WTC11 (cell line): ENCODE data around the gene SLC35F1. TPM values are rescaled to one million over a fixed set of nuclear protein-coding genes. Genes with fewer than 3 reads are reported as not detected.

Experiments used
- ATAC-seq: fragments of 200-7000 bp; cut with Tn5 transposase; 2 replicates; pipeline ENCODE4 v1.10.0; 2021; ENCODE audit warnings: mild to moderate bottlenecking, moderate library complexity
- CTCF ChIA-PET: fragments of 300-600 bp; sonication (Branson Sonifier 250); formaldehyde crosslinking; loops from one replicate; lab custom pipeline; 2021; ENCODE audit warnings: antibody characterized with exemption; lab: Charles Lee
- POLR2A ChIA-PET: fragments of 350-600 bp; sonication (Branson Sonifier 250); formaldehyde crosslinking; loops from one replicate; lab custom pipeline; 2021; ENCODE audit warnings: antibody characterized with exemption; lab: Charles Lee
- DNase-seq: peaks from one replicate; pipeline ENCODE4 v3.0.0; 2021; ENCODE audit warnings: low spot score
- H3K27ac Mint-ChIP-seq: 2 replicates; pipeline ENCODE4 v1.8.0; 2021; ENCODE audit warnings: mixed read lengths
- H3K27me3 Mint-ChIP-seq: 2 replicates; pipeline ENCODE4 v1.8.0; 2021; ENCODE audit warnings: low read depth, mild to moderate bottlenecking, moderate library complexity, mixed read lengths
- H3K36me3 Mint-ChIP-seq: 2 replicates; pipeline ENCODE4 v1.8.0; 2021; ENCODE audit warnings: mixed read lengths
- H3K4me1 Mint-ChIP-seq: 2 replicates; pipeline ENCODE4 v1.8.0; 2022; ENCODE audit warnings: mixed read lengths
- H3K4me3 Mint-ChIP-seq: 2 replicates; pipeline ENCODE4 v1.8.0; 2021; ENCODE audit warnings: mild to moderate bottlenecking, moderate library complexity, mixed read lengths
- H3K9me3 Mint-ChIP-seq: 2 replicates; pipeline ENCODE4 v1.8.0; 2021; ENCODE audit warnings: mixed read lengths
- ATF3 ChIP-seq: sonication (generic); formaldehyde crosslinking; conservative IDR thresholded peaks from 2 replicates; pipeline ENCODE4 v1.8.1; 2022; ENCODE audit warnings: mild to moderate bottlenecking, missing genetic modification reagents
- CDX4 ChIP-seq: fragments of 250-450 bp; sonication (Bioruptor Pico); IDR thresholded peaks from 2 replicates; pipeline ENCODE4 v1.9.0; 2021; ENCODE audit warnings: moderate library complexity, mild to moderate bottlenecking, inconsistent platforms, borderline replicate concordance
- E2F5 ChIP-seq: sonication (generic); formaldehyde crosslinking; IDR thresholded peaks from 2 replicates; pipeline ENCODE4 v1.8.1; 2022; ENCODE audit warnings: mild to moderate bottlenecking, moderate library complexity, missing genetic modification reagents
- EMX1 ChIP-seq: fragments of 250-450 bp; sonication (Bioruptor Pico); IDR thresholded peaks from 2 replicates; pipeline ENCODE4 v1.8.0; 2021; ENCODE audit warnings: mild to moderate bottlenecking
- ERG ChIP-seq: fragments of 250-450 bp; sonication (Bioruptor Pico); IDR thresholded peaks from 2 replicates; pipeline ENCODE4 v1.8.0; 2021; ENCODE audit warnings: mild to moderate bottlenecking
- FOXJ3 ChIP-seq: sonication (generic); formaldehyde crosslinking; IDR thresholded peaks from 2 replicates; pipeline ENCODE4 v1.9.0; 2021; ENCODE audit warnings: missing genetic modification reagents, mild to moderate bottlenecking, borderline replicate concordance
- NFE2L1 ChIP-seq: sonication (generic); formaldehyde crosslinking; IDR thresholded peaks from 2 replicates; pipeline ENCODE4 v1.8.1; 2023; ENCODE audit warnings: missing genetic modification reagents
- NFYB ChIP-seq: sonication (generic); formaldehyde crosslinking; conservative IDR thresholded peaks from 2 replicates; pipeline ENCODE4 v1.8.0; 2022; ENCODE audit warnings: low read depth, missing genetic modification reagents
- PREB ChIP-seq: sonication (generic); formaldehyde crosslinking; IDR thresholded peaks from 2 replicates; pipeline ENCODE4 v1.8.1; 2022; ENCODE audit warnings: mild to moderate bottlenecking, missing genetic modification reagents, moderate library complexity, borderline replicate concordance
- TCF7 ChIP-seq: sonication (generic); formaldehyde crosslinking; IDR thresholded peaks from 2 replicates; pipeline ENCODE4 v1.8.0; 2022; ENCODE audit warnings: mild to moderate bottlenecking, low read depth, missing genetic modification reagents, moderate library complexity
- total RNA-seq: library from RNA; stranded (reverse); gene quantifications from 3 replicates; pipeline ENCODE4 v1.2.3, GENCODE V29; 2021
- TF ChIP-seq, protein P1 (sequence below): fragments of 250-450 bp; sonication (Bioruptor Pico); IDR thresholded peaks from 2 replicates; pipeline ENCODE4 v1.9.0; 2021; ENCODE audit warnings: mild to moderate bottlenecking, borderline replicate concordance
- TF ChIP-seq, protein P2 (sequence below): fragments of 250-450 bp; sonication (Bioruptor Pico); IDR thresholded peaks from 2 replicates; pipeline ENCODE4 v1.9.0; 2021; ENCODE audit warnings: mild to moderate bottlenecking
- TF ChIP-seq, protein P3 (sequence below): sonication (generic); formaldehyde crosslinking; IDR thresholded peaks from 2 replicates; pipeline ENCODE4 v1.8.0; 2023; ENCODE audit warnings: mild to moderate bottlenecking, missing genetic modification reagents
- TF ChIP-seq, protein P4 (sequence below): sonication (generic); formaldehyde crosslinking; IDR thresholded peaks from 2 replicates; pipeline ENCODE4 v1.8.0; 2022; ENCODE audit warnings: mild to moderate bottlenecking, missing genetic modification reagents

Gene SLC35F1
- total RNA-seq, 1 experiment from 2014 or later, result 11.0 TPM

GRCh38 chr6:117928833-117929232 lies 21.8 kb downstream of the SLC35F1 start (continued):
- TF ChIP-seq FOXJ3 (CRISPR knock-in tag) (no peak), PREB (CRISPR knock-in tag) (no peak)
- TF ChIP-seq, protein P1, sequence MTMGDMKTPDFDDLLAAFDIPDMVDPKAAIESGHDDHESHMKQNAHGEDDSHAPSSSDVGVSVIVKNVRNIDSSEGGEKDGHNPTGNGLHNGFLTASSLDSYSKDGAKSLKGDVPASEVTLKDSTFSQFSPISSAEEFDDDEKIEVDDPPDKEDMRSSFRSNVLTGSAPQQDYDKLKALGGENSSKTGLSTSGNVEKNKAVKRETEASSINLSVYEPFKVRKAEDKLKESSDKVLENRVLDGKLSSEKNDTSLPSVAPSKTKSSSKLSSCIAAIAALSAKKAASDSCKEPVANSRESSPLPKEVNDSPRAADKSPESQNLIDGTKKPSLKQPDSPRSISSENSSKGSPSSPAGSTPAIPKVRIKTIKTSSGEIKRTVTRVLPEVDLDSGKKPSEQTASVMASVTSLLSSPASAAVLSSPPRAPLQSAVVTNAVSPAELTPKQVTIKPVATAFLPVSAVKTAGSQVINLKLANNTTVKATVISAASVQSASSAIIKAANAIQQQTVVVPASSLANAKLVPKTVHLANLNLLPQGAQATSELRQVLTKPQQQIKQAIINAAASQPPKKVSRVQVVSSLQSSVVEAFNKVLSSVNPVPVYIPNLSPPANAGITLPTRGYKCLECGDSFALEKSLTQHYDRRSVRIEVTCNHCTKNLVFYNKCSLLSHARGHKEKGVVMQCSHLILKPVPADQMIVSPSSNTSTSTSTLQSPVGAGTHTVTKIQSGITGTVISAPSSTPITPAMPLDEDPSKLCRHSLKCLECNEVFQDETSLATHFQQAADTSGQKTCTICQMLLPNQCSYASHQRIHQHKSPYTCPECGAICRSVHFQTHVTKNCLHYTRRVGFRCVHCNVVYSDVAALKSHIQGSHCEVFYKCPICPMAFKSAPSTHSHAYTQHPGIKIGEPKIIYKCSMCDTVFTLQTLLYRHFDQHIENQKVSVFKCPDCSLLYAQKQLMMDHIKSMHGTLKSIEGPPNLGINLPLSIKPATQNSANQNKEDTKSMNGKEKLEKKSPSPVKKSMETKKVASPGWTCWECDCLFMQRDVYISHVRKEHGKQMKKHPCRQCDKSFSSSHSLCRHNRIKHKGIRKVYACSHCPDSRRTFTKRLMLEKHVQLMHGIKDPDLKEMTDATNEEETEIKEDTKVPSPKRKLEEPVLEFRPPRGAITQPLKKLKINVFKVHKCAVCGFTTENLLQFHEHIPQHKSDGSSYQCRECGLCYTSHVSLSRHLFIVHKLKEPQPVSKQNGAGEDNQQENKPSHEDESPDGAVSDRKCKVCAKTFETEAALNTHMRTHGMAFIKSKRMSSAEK (CRISPR knock-in tag), result no peak
- TF ChIP-seq, all 79 proteins: peak for 0

DNA sequence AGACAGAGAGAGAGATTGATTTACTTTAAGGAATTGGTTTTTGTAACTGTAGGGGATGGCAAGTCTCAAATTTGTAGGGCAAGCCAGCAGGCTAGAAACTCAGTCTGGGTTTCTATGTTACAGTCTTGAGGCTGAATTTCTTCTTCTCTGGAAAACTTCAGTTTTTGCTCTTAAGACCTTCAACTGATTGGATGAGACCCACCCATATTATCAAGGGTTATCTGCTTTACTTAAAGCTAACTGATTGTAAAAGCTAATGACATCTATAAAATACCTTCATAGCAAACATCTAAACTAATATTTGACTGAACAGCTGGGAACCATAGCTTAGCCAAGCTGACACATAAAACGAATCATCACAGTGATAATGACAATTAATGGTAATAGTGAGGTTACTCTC lies 22.4 kb downstream of the SLC35F1 start:
- Mint-ChIP-seq H3K4me1 (peaks cover 11% of the 10 kb centered on the region), H3K27me3 (no peaks in the 10 kb centered on the region), H3K9me3 (peaks cover 27% of the 10 kb centered on the region), H3K4me3 (no peak overlapping the region), H3K27ac (no peak overlapping the region), H3K36me3 (peaks cover 27% of the 10 kb centered on the region)
- DNase-seq, result no peak
- TF ChIP-seq NFE2L1 (CRISPR knock-in tag), result no peak
- no peak for TF ChIP-seq CDX4 (CRISPR knock-in tag)
- no peak for TF ChIP-seq ATF3 (CRISPR knock-in tag)
- no peak for ATAC-seq
- ChIA-PET CTCF (no interaction called here), POLR2A (no interaction called here)

- ChIA-PET POLR2A (no interaction called here), CTCF (no interaction called here)
- no peak overlapping the region for H3K27ac Mint-ChIP-seq
- no peak for DNase-seq
- H3K4me1 Mint-ChIP-seq, result peaks cover 11% of the 10 kb centered on the region
- no peaks in the 10 kb centered on the region for H3K27me3 Mint-ChIP-seq
- no peak for ATAC-seq
- peaks cover 27% of the 10 kb centered on the region for H3K9me3 Mint-ChIP-seq
- H3K4me3 Mint-ChIP-seq, result no peak overlapping the region
- no peak for TF ChIP-seq EMX1 (CRISPR knock-in tag)
- no peak for TF ChIP-seq ERG (CRISPR knock-in tag)
- TF ChIP-seq, protein P2, sequence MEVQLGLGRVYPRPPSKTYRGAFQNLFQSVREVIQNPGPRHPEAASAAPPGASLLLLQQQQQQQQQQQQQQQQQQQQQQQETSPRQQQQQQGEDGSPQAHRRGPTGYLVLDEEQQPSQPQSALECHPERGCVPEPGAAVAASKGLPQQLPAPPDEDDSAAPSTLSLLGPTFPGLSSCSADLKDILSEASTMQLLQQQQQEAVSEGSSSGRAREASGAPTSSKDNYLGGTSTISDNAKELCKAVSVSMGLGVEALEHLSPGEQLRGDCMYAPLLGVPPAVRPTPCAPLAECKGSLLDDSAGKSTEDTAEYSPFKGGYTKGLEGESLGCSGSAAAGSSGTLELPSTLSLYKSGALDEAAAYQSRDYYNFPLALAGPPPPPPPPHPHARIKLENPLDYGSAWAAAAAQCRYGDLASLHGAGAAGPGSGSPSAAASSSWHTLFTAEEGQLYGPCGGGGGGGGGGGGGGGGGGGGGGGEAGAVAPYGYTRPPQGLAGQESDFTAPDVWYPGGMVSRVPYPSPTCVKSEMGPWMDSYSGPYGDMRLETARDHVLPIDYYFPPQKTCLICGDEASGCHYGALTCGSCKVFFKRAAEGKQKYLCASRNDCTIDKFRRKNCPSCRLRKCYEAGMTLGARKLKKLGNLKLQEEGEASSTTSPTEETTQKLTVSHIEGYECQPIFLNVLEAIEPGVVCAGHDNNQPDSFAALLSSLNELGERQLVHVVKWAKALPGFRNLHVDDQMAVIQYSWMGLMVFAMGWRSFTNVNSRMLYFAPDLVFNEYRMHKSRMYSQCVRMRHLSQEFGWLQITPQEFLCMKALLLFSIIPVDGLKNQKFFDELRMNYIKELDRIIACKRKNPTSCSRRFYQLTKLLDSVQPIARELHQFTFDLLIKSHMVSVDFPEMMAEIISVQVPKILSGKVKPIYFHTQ, result no peak
- H3K36me3 Mint-ChIP-seq, result peaks cover 27% of the 10 kb centered on the region
Measured at GRCh38 chr6:117930645-117931044, 23.6 kb downstream of the SLC35F1 start.

DNA sequence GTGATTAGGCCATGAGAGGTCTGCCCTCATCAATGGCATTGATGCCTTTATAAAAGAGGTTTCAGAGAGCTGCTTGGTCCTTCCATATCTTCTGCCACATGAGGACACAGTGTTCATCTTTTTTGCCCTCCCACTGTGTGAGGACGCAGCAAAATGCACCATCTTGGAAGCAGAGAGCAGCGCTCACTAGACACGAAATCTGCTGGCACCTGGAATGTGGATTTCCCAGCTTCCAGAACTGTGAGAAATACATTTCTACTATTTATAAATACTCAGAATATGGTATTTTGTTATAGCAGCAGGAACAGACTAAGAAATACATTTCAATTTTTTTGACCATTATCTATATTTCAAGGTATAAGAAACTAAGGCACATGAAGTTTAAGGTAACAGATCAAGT lies 24.9 kb downstream of the SLC35F1 start:
- no peak for DNase-seq
- Mint-ChIP-seq H3K36me3 (peaks cover 27% of the 10 kb centered on the region), H3K9me3 (peaks cover 27% of the 10 kb centered on the region), H3K27ac (no peak overlapping the region), H3K27me3 (no peaks in the 10 kb centered on the region), H3K4me1 (peaks cover 11% of the 10 kb centered on the region), H3K4me3 (no peak overlapping the region)
- ATAC-seq, result no peak
- CTCF ChIA-PET, result no interaction called here
- POLR2A ChIA-PET, result no interaction called here
- TF ChIP-seq TCF7 (no peak), NFYB (CRISPR knock-in tag) (no peak), E2F5 (CRISPR knock-in tag) (no peak)
- TF ChIP-seq, protein P3, sequence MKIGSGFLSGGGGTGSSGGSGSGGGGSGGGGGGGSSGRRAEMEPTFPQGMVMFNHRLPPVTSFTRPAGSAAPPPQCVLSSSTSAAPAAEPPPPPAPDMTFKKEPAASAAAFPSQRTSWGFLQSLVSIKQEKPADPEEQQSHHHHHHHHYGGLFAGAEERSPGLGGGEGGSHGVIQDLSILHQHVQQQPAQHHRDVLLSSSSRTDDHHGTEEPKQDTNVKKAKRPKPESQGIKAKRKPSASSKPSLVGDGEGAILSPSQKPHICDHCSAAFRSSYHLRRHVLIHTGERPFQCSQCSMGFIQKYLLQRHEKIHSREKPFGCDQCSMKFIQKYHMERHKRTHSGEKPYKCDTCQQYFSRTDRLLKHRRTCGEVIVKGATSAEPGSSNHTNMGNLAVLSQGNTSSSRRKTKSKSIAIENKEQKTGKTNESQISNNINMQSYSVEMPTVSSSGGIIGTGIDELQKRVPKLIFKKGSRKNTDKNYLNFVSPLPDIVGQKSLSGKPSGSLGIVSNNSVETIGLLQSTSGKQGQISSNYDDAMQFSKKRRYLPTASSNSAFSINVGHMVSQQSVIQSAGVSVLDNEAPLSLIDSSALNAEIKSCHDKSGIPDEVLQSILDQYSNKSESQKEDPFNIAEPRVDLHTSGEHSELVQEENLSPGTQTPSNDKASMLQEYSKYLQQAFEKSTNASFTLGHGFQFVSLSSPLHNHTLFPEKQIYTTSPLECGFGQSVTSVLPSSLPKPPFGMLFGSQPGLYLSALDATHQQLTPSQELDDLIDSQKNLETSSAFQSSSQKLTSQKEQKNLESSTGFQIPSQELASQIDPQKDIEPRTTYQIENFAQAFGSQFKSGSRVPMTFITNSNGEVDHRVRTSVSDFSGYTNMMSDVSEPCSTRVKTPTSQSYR (CRISPR knock-in tag), result no peak
- TF ChIP-seq, protein P4, sequence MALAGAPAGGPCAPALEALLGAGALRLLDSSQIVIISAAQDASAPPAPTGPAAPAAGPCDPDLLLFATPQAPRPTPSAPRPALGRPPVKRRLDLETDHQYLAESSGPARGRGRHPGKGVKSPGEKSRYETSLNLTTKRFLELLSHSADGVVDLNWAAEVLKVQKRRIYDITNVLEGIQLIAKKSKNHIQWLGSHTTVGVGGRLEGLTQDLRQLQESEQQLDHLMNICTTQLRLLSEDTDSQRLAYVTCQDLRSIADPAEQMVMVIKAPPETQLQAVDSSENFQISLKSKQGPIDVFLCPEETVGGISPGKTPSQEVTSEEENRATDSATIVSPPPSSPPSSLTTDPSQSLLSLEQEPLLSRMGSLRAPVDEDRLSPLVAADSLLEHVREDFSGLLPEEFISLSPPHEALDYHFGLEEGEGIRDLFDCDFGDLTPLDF (CRISPR knock-in tag), result no peak
